Hepatocyte (in vitro differentiated cells): ENCODE data around the gene RNF115. TPM values are rescaled to one million over a fixed set of nuclear protein-coding genes. Genes with fewer than 3 reads are reported as not detected.
A peak's percentile ranks its signal among the peaks of the same experiment; 100 is the strongest.

Experiments
- DNase-seq: peaks from one replicate; pipeline ENCODE4 v3.0.0-alpha.2; 2016; ENCODE audit warnings: low spot score
- H2AFZ ChIP-seq: fragments of 200-600 bp; sonication (generic); 2 replicates; pipeline ENCODE4 v1.6.0; 2016; ENCODE audit warnings: antibody characterized with exemption, mild to moderate bottlenecking
- H3K27ac ChIP-seq: fragments of 200-600 bp; sonication (generic); 2 replicates; pipeline ENCODE4 v1.5.1; 2016; ENCODE audit warnings: mild to moderate bottlenecking
- H3K27me3 ChIP-seq: fragments of 200-600 bp; sonication (generic); 2 replicates; pipeline ENCODE4 v1.6.1; 2016
- H3K36me3 ChIP-seq: fragments of 200-600 bp; sonication (generic); replicated peaks from 2 replicates; pipeline ENCODE4 v1.5.1; 2016; ENCODE audit warnings: low read depth; ENCODE audit not compliant: insufficient read depth
- H3K4me1 ChIP-seq: fragments of 200-600 bp; sonication (generic); 2 replicates; pipeline ENCODE4 v1.5.1; 2016; ENCODE audit warnings: mild to moderate bottlenecking, moderate library complexity; ENCODE audit not compliant: insufficient read depth
- H3K4me2 ChIP-seq: fragments of 200-600 bp; sonication (generic); 2 replicates; pipeline ENCODE4 v1.6.0; 2016
- H3K4me3 ChIP-seq: fragments of 200-600 bp; sonication (generic); 2 replicates; pipeline ENCODE4 v1.5.1; 2016; ENCODE audit warnings: mild to moderate bottlenecking
- H3K79me2 ChIP-seq: fragments of 200-600 bp; sonication (generic); 2 replicates; pipeline ENCODE4 v1.6.0; 2017; ENCODE audit warnings: mild to moderate bottlenecking
- H3K9me2 ChIP-seq: fragments of 200-600 bp; sonication (generic); replicated peaks from 2 replicates; pipeline ENCODE4 v1.6.0; 2017; ENCODE audit warnings: mild to moderate bottlenecking; ENCODE audit not compliant: insufficient read depth
- H3K9me3 ChIP-seq: fragments of 200-600 bp; sonication (generic); 2 replicates; pipeline ENCODE4 v1.5.1; 2016; ENCODE audit warnings: low read depth, mild to moderate bottlenecking
- H4K20me1 ChIP-seq: fragments of 200-600 bp; sonication (generic); 2 replicates; pipeline ENCODE4 v1.6.0; 2016; ENCODE audit warnings: mild to moderate bottlenecking; ENCODE audit not compliant: insufficient read depth, poor library complexity, severe bottlenecking
- EZH2 ChIP-seq: fragments of 200-600 bp; sonication (generic); IDR thresholded peaks from 2 replicates; pipeline ENCODE4 v1.6.1; 2016; ENCODE audit warnings: antibody characterized with exemption, mild to moderate bottlenecking, borderline replicate concordance
- EZH2phosphoT487 ChIP-seq: fragments of 200-600 bp; sonication (generic); IDR thresholded peaks from one replicate; pipeline ENCODE4 v1.6.1; 2018; ENCODE audit warnings: antibody characterized with exemption, mild to moderate bottlenecking, low read depth, moderate library complexity; ENCODE audit not compliant: unreplicated experiment, severe bottlenecking
- WGBS: methylation state at CpG from one replicate; pipeline ENCODE4 v1.1.6; 2016; ENCODE audit warnings: low lambda C conversion rate; ENCODE audit errors: missing lambda C conversion rate; 5-methylcytosine and 5-hydroxymethylcytosine counted together
- polyA plus RNA-seq: library from polyadenylated mRNA; unstranded; fragments of >200 nt; fragmentation: Nextera tagmentation; extraction: Ambion mirVana; gene quantifications from 2 replicates; pipeline ENCODE4 v1.2.1, GENCODE V29; 2016
- total RNA-seq: library from RNA; depleted of rRNA; stranded (reverse); fragments of >200 nt; gene quantifications from 2 replicates; pipeline ENCODE4 v1.2.3, GENCODE V29; 2014
- TF ChIP-seq, protein P1 (sequence below): fragments of 200-600 bp; sonication (generic); IDR thresholded peaks from 2 replicates; pipeline ENCODE4 v1.5.1; 2016; ENCODE audit warnings: antibody characterized with exemption, mild to moderate bottlenecking; ENCODE audit not compliant: poor library complexity

The RNF115 gene
- total and polyA plus RNA-seq, 2 experiments from 2014 or later, result 8.6 to 13.7 TPM

DNA sequence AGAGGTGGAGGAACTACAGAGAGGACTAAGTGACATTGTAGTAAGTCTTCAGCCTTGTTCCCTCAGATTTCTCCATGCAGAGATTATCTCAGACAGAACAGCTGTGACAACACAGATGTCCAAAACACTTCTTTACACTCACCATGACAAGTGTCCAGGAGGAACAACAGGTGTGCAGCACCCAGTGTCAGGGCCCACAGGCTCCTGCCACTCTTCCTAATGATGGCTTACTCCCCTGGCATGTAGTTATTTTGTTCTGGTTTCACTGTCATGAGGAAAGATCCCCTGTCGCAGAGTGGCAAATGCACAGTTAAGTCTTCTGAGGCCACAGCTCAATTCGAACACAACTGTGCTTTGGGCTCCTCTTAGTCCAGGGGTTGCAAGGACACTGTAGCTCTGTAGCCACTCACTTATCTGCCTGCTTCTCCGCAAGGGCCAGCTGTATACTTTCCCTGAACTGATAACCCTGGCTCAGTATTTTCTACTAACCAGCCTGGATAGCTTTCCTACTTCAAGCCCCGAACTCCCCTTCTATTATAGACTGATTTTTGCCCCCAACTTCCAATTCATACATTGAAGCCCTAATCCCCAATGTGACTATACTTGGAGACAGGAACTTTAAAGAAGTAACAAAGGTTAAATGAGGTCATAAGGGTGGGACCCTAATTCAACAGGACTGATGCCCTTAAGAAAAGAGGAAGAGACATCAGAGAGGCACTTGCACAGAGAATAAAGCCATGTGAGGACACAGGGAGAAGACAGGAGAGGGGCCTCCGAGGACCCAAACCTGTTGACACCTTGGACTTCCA lies 127.9 kb downstream of the RNF115 start:
- no peak overlapping the region for H3K4me2 ChIP-seq
- no peak for TF ChIP-seq EZH2phosphoT487
- TF ChIP-seq EZH2, result no peak
- TF ChIP-seq, protein P1, sequence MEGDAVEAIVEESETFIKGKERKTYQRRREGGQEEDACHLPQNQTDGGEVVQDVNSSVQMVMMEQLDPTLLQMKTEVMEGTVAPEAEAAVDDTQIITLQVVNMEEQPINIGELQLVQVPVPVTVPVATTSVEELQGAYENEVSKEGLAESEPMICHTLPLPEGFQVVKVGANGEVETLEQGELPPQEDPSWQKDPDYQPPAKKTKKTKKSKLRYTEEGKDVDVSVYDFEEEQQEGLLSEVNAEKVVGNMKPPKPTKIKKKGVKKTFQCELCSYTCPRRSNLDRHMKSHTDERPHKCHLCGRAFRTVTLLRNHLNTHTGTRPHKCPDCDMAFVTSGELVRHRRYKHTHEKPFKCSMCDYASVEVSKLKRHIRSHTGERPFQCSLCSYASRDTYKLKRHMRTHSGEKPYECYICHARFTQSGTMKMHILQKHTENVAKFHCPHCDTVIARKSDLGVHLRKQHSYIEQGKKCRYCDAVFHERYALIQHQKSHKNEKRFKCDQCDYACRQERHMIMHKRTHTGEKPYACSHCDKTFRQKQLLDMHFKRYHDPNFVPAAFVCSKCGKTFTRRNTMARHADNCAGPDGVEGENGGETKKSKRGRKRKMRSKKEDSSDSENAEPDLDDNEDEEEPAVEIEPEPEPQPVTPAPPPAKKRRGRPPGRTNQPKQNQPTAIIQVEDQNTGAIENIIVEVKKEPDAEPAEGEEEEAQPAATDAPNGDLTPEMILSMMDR, result no peak
- H3K4me3 ChIP-seq, result no peak overlapping the region
- H3K9me2 ChIP-seq, result no peaks in the 10 kb centered on the region
- no peak overlapping the region for H3K27ac ChIP-seq
- no peaks in the 10 kb centered on the region for H4K20me1 ChIP-seq
- H3K27me3 ChIP-seq, result no peaks in the 10 kb centered on the region
- 82% methylated on average over 5 of the region's 5 CpGs for WGBS
- no peaks in the 10 kb centered on the region for H3K36me3 ChIP-seq
- no peaks in the 10 kb centered on the region for H3K9me3 ChIP-seq
- H3K4me1 ChIP-seq, result peaks cover under 1% of the 10 kb centered on the region
- no peak for DNase-seq
- no peak overlapping the region for H2AFZ ChIP-seq
- peaks cover 4% of the 10 kb centered on the region for H3K79me2 ChIP-seq

DNA sequence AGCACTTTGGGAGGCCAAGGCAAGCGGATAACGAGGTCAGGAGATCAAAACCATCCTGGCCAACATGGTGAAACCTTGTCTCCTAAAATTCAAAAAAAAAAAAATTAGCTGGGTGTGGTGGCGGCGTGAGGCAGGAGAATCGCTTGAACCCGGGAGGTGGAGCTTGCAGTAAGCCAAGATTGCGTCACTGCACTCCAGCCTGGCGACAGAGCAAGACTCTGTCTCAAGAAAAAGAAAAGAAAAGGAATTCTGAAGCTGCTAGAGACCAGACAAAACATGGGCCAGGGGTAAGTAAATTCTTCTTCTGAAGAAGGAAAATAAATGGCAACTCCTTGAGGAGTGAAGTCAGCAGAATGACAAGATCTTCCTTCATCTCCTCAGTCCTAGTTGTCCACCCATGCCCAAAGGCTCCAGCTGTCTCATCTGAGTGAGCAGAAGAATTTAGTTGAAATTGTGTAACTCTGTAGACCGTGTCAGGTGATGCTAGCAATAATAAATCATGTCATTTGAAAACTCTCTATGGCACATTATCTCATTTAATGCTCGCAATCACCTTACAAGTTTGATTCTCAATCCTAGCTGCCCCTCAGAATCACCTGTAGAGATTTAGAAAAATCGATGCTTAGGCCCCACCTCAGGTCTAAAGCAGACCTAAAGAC lies 131.0 kb downstream of the RNF115 start:
- TF ChIP-seq EZH2phosphoT487 (no peak), EZH2 (no peak)
- TF ChIP-seq, protein P1, result no peak
- H3K4me2 ChIP-seq, result no peak overlapping the region
- no peaks in the 10 kb centered on the region for H3K9me3 ChIP-seq
- H4K20me1 ChIP-seq, result no peaks in the 10 kb centered on the region
- WGBS, result 95% methylated on average over 11 of the region's 11 CpGs
- peaks cover 4% of the 10 kb centered on the region for H3K79me2 ChIP-seq
- no peak for DNase-seq
- H3K27me3 ChIP-seq, result no peaks in the 10 kb centered on the region
- H3K4me1 ChIP-seq, result peaks cover 5% of the 10 kb centered on the region
- H2AFZ ChIP-seq, result no peak overlapping the region
- no peaks in the 10 kb centered on the region for H3K9me2 ChIP-seq
- H3K4me3 ChIP-seq, result no peak overlapping the region
- H3K27ac ChIP-seq, result no peak overlapping the region
- no peaks in the 10 kb centered on the region for H3K36me3 ChIP-seq

DNA sequence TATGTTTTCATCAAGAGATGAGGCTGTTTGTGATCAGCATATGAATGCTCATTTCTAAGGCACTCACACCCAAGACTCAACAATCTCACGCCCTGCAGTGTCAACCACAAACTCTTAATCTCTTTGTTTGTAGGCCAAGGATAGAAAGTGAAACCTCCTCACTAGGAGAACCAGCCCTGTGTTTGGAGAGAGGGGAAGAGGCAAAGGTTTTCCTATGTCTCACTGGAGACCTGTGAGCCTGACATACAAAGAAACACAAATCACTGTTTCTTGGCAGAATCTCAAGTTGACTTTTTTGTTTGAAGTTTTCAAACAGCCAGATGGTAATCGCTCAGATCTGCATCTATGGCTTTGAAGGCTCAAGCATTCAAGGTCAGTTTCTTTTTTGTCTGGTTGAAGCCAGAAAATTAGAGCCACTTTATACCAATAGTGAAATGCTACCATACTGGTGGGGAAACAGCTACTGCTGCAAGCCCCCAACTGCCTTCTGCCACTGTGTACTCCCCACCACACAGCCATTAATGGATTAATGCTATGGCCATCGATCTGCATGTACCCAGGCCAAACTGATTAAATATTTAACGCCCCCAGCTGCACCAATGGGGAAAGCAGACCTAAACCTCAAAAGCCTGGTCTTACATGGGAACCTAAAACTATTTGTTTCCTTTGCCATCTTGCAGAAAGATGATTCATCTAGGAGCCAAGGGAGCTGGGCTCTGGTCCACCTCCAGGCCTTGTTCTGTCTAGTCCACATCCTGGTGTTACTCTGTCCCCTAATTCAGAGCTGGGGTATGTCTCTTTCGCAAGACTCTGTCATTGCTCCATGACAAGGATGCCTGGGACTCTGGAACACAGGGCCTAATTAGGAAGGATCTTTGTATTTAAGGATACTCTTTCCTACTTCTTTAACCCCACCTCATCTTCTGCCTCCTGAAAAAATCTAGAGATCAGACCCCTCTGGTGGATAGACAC lies 133.0 kb downstream of the RNF115 start:
- H4K20me1 ChIP-seq, result no peaks in the 10 kb centered on the region
- peak overlapping the region; percentile 11 for H3K4me2 ChIP-seq
- peak overlapping the region; percentile 0 for H3K27ac ChIP-seq
- H3K36me3 ChIP-seq, result no peaks in the 10 kb centered on the region
- H3K27me3 ChIP-seq, result no peaks in the 10 kb centered on the region
- H3K9me2 ChIP-seq, result no peaks in the 10 kb centered on the region
- DNase-seq, result no peak
- WGBS, result 81% methylated on average over 5 of the region's 5 CpGs
- H3K9me3 ChIP-seq, result no peaks in the 10 kb centered on the region
- peaks cover 5% of the 10 kb centered on the region for H3K4me1 ChIP-seq
- no peaks in the 10 kb centered on the region for H3K79me2 ChIP-seq
- H2AFZ ChIP-seq, result no peak overlapping the region
- H3K4me3 ChIP-seq, result no peak overlapping the region
- TF ChIP-seq, protein P1, result no peak
- TF ChIP-seq EZH2phosphoT487 (no peak), EZH2 (no peak)
